IPS-NIHi7 (cell line): Measurements from ENCODE around the gene AGTRAP.
A peak's percentile ranks its signal among the peaks of the same experiment; 100 is the strongest.

Experiments
- DNase-seq: peaks from one replicate; pipeline ENCODE4 v3.0.0; 2012; ENCODE audit warnings: mixed read lengths; ENCODE audit errors: extremely low spot score

AGTRAP gene

DNA sequence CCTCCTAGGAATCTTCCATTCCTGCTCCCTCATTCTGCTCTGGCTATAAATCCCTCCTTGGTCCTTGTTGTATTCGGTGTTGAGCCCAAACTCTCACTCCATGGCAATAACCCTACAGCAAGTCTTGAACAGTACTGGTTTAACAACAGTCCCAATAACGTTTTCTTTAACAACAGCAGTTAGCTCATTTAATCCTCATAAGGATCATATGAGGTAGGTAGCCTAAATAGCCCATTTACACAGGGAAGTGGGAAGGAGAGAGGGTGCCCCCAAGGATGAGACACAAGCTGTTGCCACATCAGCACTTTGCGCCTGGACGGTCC is 444 bp upstream of the AGTRAP start:
- DNase-seq = no peak

DNA sequence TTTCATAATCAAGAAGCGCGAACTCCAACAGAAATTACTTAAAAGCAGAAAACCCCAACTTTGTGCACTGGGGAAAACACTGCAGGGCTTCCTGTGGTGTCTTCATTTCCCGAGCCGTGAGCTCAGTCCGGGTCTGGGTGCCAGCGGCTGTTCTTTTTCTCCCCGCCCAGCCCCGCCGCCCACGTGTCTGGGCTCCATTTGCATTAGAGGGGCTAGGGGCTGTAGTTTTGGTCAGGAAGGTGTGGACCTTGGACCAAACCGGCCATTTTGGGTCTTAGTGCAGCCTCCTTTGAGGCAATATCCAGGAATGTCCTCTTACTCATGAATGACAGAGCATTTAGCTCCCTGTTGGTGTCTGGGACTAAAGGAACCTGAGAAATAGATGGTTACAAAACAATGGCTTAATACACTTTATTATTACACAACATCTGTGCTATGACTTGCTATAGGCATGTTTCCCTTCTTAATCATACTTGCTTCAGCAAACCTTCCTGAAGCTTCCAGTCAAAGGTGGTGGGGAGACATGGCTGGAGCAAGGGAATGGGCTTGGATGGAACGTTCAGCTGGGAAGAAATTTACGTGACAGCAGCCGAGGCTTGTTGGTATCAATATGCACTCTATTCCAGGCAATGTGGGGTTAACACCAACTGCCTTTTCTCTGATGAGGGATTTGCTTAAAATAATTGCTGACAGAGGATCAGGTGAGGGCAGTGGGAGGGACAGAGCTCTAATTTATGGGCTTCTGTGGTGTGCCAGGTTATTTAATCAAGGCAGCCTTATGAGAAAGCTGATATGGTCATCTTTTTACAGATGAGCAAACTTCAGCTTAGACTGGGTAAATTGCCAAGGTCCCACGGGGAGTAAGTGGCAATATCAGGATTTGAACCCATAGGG is 1.1 kb downstream of the AGTRAP start:
- DNase-seq = peak; percentile 74

DNA sequence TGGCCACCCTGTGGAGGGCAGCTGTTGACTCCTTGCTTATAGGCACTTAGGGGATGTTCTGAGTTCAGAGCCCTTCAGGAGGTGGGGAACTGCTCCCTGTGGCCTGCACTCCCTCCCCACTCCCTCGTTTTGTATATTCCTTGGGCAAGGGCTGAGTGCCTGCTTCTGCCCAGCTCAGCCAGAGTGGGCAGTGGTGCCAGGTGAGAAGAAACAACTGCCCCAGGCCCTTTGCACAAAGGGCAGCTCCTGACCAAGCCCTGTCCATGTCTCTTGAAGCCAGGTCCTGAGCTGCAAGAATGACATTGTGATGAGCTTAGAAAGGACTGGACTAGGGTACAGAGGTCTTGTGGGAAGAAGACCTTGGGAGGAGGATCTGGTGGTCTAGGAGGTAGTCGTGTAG is 2.2 kb downstream of the AGTRAP start:
- DNase-seq = no peak

DNA sequence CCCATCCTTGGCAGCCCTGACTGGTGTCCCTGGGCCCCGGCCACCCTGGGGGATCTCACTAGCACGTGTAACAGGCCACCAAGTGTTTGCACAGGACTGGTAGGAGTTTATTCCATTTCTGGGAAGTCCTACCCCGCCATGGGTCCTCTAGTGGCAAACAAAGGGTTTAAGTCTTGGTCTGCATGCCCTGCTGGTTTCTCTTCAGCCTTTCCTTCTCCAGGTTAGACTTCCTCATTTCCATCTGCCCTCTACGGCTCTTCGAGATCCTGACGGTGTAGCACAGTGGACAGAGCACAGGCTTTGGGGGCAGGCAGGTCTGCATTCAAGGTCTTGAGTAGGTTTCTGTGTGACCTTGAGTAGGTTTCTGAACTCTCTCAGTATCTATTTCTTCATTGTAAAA is 2.8 kb downstream of the AGTRAP start:
- DNase-seq = no peak

DNA sequence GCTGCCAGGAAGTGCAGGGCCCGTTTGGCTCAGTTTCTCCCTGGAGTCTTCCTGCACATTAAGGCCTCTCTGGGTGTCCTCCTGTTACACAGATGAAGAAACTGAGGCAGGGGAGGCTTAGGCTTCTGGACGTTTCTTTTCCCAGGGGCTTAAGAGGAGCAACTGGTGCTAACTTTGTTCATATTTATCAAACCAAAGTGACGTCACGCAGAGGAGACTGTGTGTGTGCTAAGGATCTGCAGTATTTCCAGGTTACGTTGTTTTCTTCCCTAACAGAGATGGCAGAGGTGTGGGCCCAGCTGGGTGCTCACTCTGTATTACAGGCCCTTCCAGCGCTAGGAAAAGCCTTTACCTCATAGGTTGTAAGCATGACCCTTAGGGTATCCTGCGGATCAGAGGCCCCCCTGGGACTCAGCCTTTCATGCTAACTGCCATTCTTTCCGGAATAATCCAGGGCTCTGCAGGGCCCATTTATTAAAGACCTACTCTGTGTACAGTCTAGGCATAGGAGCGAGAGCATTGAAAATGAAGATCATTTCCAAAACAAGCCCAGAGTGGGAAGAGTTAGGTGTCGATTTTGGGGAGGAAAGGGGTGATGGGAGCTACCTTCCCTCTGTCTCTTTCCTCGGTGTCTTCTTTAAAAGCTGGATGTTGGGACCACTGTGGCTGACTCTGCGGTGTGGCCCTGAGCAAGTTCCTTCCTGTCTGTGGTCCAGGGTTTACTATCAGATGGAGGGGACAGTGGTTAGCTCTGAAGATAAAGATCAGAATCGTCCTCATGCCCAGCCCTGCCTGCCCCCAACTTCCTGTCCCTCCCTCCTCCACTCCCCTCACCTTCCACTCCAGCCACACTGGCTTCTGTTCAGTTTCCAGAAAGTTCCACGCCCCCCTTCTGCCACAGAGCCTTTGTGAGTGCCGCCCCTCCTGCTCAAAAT is 4.6 kb downstream of the AGTRAP start:
- DNase-seq = no peak

GRCh38 chr1:11741482-11741881 is 5.5 kb downstream of the AGTRAP start:
- no peak for DNase-seq

GRCh38 chr1:11741919-11742558 is 6.1 kb downstream of the AGTRAP start:
- DNase-seq = no peak

- DNase-seq = no peak
These were observed 8.4 kb downstream of the AGTRAP start for GRCh38 chr1:11744287-11744686.

- no peak for DNase-seq
These were observed 10.2 kb downstream of the AGTRAP start for GRCh38 chr1:11746092-11746491.

DNA sequence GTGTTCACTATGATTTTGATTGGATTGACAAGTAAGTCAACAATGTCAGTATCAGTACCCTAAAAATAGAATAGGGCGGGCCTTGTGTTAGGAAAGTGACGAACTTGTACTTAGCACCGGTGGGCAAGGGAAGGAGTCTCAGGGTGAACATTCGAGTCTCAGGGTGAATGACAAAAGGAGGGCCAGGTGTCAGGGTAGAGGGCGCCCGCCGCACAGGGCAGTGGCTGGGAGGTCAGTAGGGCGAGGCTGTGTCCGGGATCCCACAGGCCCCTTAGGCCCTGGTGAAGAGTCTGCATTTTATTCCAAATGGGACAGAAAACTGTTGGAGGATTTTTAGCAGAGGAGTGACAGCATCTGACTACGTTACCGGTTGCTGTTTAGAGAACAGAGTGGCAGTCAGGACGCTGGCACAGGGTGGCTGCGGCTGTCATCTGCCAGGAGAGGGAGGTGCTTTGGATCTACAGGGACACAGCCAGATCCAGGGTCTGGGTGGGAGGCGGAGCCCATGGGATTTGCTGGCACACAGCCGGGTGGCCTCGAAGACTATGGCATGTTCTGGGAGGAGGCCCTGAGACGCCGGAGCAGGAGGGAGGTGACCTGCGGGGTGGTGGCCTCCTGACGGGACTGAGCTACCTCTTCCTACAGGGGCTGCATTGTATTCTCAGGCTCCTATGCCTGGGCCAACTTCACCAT is 11.0 kb downstream of the AGTRAP start:
- no peak for DNase-seq

DNA sequence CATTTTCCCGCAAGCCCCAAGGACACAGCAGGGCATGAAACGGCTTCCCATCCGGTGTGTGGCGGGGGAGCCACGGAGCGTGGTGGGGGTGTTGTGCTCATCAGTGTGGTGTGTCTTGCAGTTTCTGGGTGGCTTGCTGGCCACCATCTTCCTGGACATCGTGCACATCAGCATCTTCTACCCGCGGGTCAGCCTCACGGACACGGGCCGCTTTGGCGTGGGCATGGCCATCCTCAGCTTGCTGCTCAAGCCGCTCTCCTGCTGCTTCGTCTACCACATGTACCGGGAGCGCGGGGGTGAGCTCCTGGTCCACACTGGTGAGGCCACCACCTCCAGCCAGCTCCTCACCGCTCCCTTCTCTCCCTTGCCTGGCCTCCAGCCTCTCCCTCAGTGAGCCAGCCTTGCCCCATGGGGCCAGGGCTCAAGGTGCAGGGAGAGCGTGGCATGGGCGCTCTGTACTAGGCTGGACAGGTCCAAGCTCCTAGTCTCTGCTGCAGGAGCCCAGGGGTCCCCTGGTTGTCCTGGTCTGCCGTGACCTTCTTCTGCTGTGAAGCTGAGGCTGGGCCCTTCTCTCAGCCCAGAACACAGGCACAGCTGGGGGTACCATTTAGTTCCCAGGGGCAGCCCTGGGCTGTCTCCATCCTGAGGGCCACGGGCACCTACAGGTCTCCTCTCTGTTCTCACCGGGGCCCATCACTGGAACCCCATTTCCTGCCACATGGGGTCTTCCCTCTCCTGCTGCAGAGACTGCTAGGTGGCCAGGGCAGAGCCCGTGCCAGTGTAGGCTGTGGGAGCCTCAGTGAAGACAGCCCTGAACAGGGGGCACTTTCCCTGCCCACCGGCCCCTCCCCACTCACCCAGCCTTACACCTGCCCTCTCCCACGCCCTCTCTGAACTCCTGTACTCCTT is 12.6 kb downstream of the AGTRAP start:
- DNase-seq = no peak

- peak; percentile 88 for DNase-seq
These were observed 13.3 kb downstream of the AGTRAP start for GRCh38 chr1:11749203-11749689.

- no peak for DNase-seq
These were observed 14.1 kb downstream of the AGTRAP start for GRCh38 chr1:11749996-11750395.

- DNase-seq = no peak
These were observed 15.2 kb downstream of the AGTRAP start for GRCh38 chr1:11751087-11751486.

DNA sequence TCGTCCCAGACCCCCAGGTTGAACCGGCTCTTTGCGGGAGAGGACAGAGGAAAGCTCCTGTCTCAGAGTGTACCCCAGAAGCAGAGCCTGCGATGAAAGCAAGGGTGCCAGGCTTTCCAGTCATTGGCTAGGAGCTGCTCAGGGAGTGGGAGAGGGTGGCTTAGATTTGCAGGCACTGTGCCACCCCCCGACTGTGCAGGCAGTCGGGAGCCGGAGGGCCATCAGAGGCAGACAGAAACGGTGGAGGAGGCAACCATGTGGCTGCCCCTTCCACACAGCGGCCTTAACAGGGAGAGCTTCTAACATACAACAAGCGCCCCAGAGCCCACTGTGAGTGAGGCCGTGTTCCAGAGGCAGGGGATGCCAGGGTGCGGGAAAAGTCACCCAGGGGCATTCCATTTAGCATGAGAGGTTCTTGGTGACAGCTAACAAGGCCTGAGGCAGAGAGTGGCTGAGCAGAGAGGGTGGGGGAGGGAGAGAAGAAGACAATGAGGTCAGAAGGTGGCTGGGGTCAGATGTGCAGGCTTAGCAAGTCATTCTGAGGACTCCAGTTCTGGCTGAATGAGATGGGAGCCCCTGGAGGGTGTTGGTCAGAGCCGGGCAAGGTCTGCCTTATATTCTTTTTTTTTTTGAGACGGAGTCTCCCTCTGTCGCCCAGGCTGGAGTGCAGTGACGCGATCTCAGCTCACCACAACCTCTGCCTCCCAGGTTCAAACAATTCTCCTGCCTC is 16.6 kb downstream of the AGTRAP start:
- DNase-seq = no peak

DNA sequence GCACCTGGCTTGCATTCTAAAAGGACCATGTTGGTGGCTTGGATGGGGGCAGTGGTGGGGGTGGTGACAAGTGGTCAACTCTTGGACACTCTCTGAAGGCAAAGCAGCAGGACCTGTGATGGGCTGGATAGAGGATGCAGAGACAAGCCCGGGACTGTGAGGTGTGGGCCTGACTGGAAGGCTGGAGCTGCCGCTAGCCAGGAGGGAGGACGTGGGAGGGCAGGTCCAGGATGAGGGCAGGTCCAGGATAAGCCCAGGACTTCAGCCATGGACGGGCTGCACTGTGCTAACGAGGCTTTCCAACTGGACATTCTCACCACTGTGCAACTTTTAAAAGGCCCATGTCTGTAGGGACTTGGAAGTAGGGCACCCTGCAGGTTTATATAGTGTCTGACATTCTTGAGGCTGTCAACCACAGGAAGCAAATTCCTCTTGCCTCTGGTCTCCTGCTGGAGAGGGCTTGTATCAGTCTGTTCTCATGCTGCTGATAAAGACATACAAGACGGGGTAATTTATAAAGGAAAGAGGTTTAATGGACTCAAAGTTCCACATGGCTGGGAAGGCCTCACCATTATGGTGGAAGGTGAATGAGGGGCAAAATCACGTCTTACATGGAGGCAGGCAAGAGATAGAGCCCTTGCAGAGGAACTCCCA is 17.7 kb downstream of the AGTRAP start:
- no peak for DNase-seq

DNA sequence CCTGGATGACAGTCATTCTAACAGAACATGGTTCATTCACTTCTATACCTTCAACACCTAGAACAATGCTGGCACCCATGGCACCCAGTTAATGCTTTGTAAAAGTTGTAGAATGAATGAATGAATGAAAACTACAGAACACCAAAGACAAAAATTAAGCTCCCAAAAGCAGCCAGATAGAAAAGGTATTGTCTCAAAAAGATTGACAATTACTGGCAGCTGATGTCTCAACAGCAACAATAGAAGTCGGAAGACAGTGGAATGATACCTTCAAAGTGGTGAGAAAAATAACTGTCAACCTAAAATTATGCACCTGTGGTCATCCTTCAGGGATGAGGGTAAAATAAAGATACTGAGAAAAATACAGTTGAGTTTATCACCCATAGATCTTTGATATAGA is 21.1 kb downstream of the AGTRAP start:
- no peak for DNase-seq

- no peak for DNase-seq
These were observed 23.9 kb downstream of the AGTRAP start for GRCh38 chr1:11759791-11760190.

- DNase-seq = no peak
These were observed 25.3 kb downstream of the AGTRAP start for GRCh38 chr1:11761285-11761684.
